Spleen (tissue), 11 donors: ENCODE data around the gene MTNR1B. TPM values are rescaled to one million over a fixed set of nuclear protein-coding genes. Genes with fewer than 3 reads are reported as not detected.

Experiments
- DNase-seq: peaks from one replicate; pipeline ENCODE4 v3.0.0-alpha.2; 2020
- H3K27ac ChIP-seq, 8 donors: fragments of 200-600 bp; sonication (generic) in 7 of 8; 1 replicate in 4 of 8; 2 replicates in 4 of 8; pipeline versions ENCODE4 v1.5.0 to v1.8.0; 2016 to 2021; ENCODE audit warnings: inconsistent platforms in 4 of 8, mild to moderate bottlenecking in 4 of 8, moderate library complexity in 1 of 8
- H3K27me3 ChIP-seq, 7 donors: fragments of 200-600 bp; sonication (generic) in 6 of 7; replicated peaks in 1 of 7; 1 replicate in 4 of 7; 2 replicates in 3 of 7; pipeline versions ENCODE4 v1.5.0 to v1.8.0; 2016 to 2021; ENCODE audit warnings: inconsistent platforms in 3 of 7, mild to moderate bottlenecking in 1 of 7
- H3K36me3 ChIP-seq, 6 donors: fragments of 200-600 bp; sonication (generic) in 5 of 6; 1 replicate in 4 of 6; 2 replicates in 2 of 6; pipeline versions ENCODE4 v1.5.0 to v1.8.0; 2016 to 2021; ENCODE audit warnings: inconsistent platforms in 2 of 6
- H3K4me1 ChIP-seq, 6 donors: fragments of 200-600 bp; sonication (generic) in 5 of 6; 1 replicate in 3 of 6; 2 replicates in 3 of 6; pipeline versions ENCODE4 v1.5.0 to v1.8.0; 2016 to 2021; ENCODE audit warnings: inconsistent platforms in 3 of 6
- H3K4me3 ChIP-seq, 8 donors: fragments of 200-600 bp; sonication (generic) in 7 of 8; 1 replicate in 4 of 8; 2 replicates in 4 of 8; pipeline versions ENCODE4 v1.5.0 to v1.8.0; 2016 to 2021; ENCODE audit warnings: inconsistent platforms in 4 of 8, mild to moderate bottlenecking in 4 of 8, moderate library complexity in 2 of 8
- H3K9me3 ChIP-seq, 8 donors: fragments of 200-600 bp; sonication (generic) in 7 of 8; 1 replicate in 4 of 8; 2 replicates in 4 of 8; pipeline versions ENCODE4 v1.5.0 to v1.8.0; 2016 to 2021; ENCODE audit warnings: inconsistent platforms in 4 of 8
- CTCF ChIP-seq, 11 experiments: fragments of 200-600 bp in 7 of 11; fragments of 450-650 bp in 4 of 11; sonication (generic) in 4 of 11; IDR thresholded peaks in 8 of 11; conservative IDR thresholded peaks in 3 of 11; 1 replicate in 7 of 11; 2 replicates in 4 of 11; pipeline versions ENCODE4 v1.4.0 to v1.8.0; 2016 to 2021; ENCODE audit warnings: antibody characterized with exemption in 11 of 11, inconsistent platforms in 4 of 11, mild to moderate bottlenecking in 1 of 11
- POLR2A ChIP-seq, 3 donors: fragments of 450-650 bp; IDR thresholded peaks; one replicate each; pipeline ENCODE4 v1.5.1; 2017; ENCODE audit warnings: antibody characterized with exemption in 3 of 3, mild to moderate bottlenecking in 1 of 3
- POLR2AphosphoS5 ChIP-seq, 3 donors: sonication (generic); formaldehyde crosslinking; IDR thresholded peaks; one replicate each; pipeline ENCODE4 v1.5.1; 2017; ENCODE audit warnings: antibody characterized with exemption in 3 of 3
- WGBS, 5 donors: extraction: QIAGEN DNeasy Blood & Tissue Kit in 3 of 5; methylation state at CpG; one replicate each; pipeline versions ENCODE4 v1.1.5 to v1.1.7; 2013 to 2018; 5-methylcytosine and 5-hydroxymethylcytosine counted together
- intact Hi-C: fragments of 100-400 bp; cut with DNase I; formaldehyde crosslinking; loops from one replicate; pipeline ENCODE4 v1.15.0; 2023; ENCODE audit warnings: low total_unique reads
- polyA plus RNA-seq, 3 donors: library from polyadenylated mRNA; stranded (reverse); fragments of 200-250 nt; gene quantifications; one replicate each; pipeline ENCODE4 v1.2.1, GENCODE V29; 2013
- total RNA-seq, 7 donors: library from RNA; depleted of rRNA in 3 of 7; stranded (reverse); fragments of >200 nt in 3 of 7; fragmentation: NEBNext Ultra II Directional in 4 of 7; extraction: Animal tissue kit (Norgen Biotek cat#: 25700) in 4 of 7; gene quantifications; one replicate each; pipeline versions ENCODE4 v1.1.0 to v1.2.1, GENCODE V29; 2016 to 2021
- donor health status: healthy with polysubstance abuse.
- donor health status: DM: no; HTN: no; CAD: no; lungs with moderate emphysema.
- donor health status: DM: no; HTN: no; CAD: no.
- donor health status: Bipolar disorder and iron deficiency.
- donor health status: healthy.
- donor health status: DM: no; HTN: no; CAD: no.
- donor health status: DM: yes; HTN: yes; CAD: no.

MTNR1B gene
- total and polyA plus RNA-seq, 10 donors = not detected

GRCh38 chr11:92946707-92947106 lies 22.7 kb upstream of the MTNR1B start:
- H3K4me1 ChIP-seq = no peaks in the 10 kb centered on the region
- DNase-seq = no peak
- TF ChIP-seq POLR2A (IDR thresholded peaks at IDR 0.05) (no peak), POLR2AphosphoS5 (IDR thresholded peaks at IDR 0.05) (no peak), CTCF (IDR thresholded peaks at IDR 0.05 in 8 of 11, conservative IDR thresholded peaks at IDR 0.05 in 3 of 11) (no peak)
- H3K9me3 ChIP-seq = peaks cover 0 to 33% (median 18%) of the 10 kb centered on the region in 8 donors
- H3K27ac ChIP-seq = no peak overlapping the region
- intact Hi-C loops = loop anchor here (10.0 kb wide), 1 partner anchor 698 kb away; no protein-coding TSS in a partner anchor
- no peaks in the 10 kb centered on the region for H3K36me3 ChIP-seq
- peaks cover 0 to 11% (median 0%) of the 10 kb centered on the region in 7 donors for H3K27me3 ChIP-seq
- no peak overlapping the region for H3K4me3 ChIP-seq
- 61 to 74% (median 72%) methylated on average over 3 of the region's 3 CpGs for WGBS, 5 donors

GRCh38 chr11:92948116-92948515 lies 21.3 kb upstream of the MTNR1B start:
- no peak for DNase-seq
- H3K27ac ChIP-seq = no peak overlapping the region
- H3K36me3 ChIP-seq = no peaks in the 10 kb centered on the region
- no peaks in the 10 kb centered on the region for H3K4me1 ChIP-seq
- H3K27me3 ChIP-seq = no peaks in the 10 kb centered on the region
- no peak overlapping the region for H3K4me3 ChIP-seq
- WGBS, 5 donors = 87 to 93% (median 89%) methylated on average over 5 of the region's 5 CpGs
- peaks cover 0 to 33% (median 18%) of the 10 kb centered on the region in 8 donors for H3K9me3 ChIP-seq
- intact Hi-C loops = loop anchor here (10.0 kb wide), 1 partner anchor 697 kb away; no protein-coding TSS in a partner anchor
- TF ChIP-seq POLR2A (IDR thresholded peaks at IDR 0.05) = no peak
- no peak for TF ChIP-seq CTCF (IDR thresholded peaks at IDR 0.05 in 8 of 11, conservative IDR thresholded peaks at IDR 0.05 in 3 of 11)
- no peak for TF ChIP-seq POLR2AphosphoS5 (IDR thresholded peaks at IDR 0.05)

- intact Hi-C loops = no loop called here
- no peak for DNase-seq
- H3K27me3 ChIP-seq = no peaks in the 10 kb centered on the region
- no peak overlapping the region for H3K27ac ChIP-seq
- WGBS, 5 donors = 86 to 93% (median 90%) methylated on average over 5 of the region's 5 CpGs
- peaks cover 0 to 17% (median 12%) of the 10 kb centered on the region in 8 donors for H3K9me3 ChIP-seq
- H3K4me3 ChIP-seq = no peak overlapping the region
- no peaks in the 10 kb centered on the region for H3K4me1 ChIP-seq
- TF ChIP-seq POLR2AphosphoS5 (IDR thresholded peaks at IDR 0.05) (no peak), CTCF (IDR thresholded peaks at IDR 0.05 in 8 of 11, conservative IDR thresholded peaks at IDR 0.05 in 3 of 11) (no peak), POLR2A (IDR thresholded peaks at IDR 0.05) (no peak)
- H3K36me3 ChIP-seq = no peaks in the 10 kb centered on the region
Measured at GRCh38 chr11:92954003-92954402, 15.4 kb upstream of the MTNR1B start.

- no peak overlapping the region for H3K4me3 ChIP-seq
- H3K27ac ChIP-seq = no peak overlapping the region
- no peak for TF ChIP-seq CTCF (IDR thresholded peaks at IDR 0.05 in 8 of 11, conservative IDR thresholded peaks at IDR 0.05 in 3 of 11)
- TF ChIP-seq POLR2A (IDR thresholded peaks at IDR 0.05) = no peak
- no peak for TF ChIP-seq POLR2AphosphoS5 (IDR thresholded peaks at IDR 0.05)
- no peak for DNase-seq
- H3K36me3 ChIP-seq = no peaks in the 10 kb centered on the region
- H3K4me1 ChIP-seq = no peaks in the 10 kb centered on the region
- H3K27me3 ChIP-seq = no peaks in the 10 kb centered on the region
- H3K9me3 ChIP-seq = peaks cover 0 to 4% (median 0%) of the 10 kb centered on the region in 8 donors
- intact Hi-C loops = no loop called here
Measured at GRCh38 chr11:92955860-92956259, 13.6 kb upstream of the MTNR1B start.
